ENCODE measurements around the gene TRIM60.

DNA sequence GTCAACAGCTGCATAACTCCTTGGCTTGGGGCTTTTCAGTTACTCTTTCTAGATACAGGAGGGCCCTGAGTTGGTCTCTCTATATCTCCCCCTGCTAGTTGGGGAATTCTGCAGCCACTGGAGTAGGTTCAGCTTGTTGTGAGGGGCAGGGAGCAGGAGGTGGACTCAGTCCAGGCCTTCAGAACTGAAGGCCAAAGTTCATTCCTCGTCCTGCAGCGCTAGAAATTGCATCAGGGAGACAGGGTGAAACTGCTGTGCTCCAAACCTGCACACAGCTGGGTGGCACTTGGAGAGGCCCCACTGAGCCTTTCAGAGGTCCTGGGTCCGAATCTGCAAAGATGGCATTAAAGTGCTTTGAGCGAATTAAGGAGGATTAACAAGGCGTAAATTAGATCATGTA, 24.9 kb upstream of the TRIM60 start:
- TF ChIP-seq, protein P1, sequence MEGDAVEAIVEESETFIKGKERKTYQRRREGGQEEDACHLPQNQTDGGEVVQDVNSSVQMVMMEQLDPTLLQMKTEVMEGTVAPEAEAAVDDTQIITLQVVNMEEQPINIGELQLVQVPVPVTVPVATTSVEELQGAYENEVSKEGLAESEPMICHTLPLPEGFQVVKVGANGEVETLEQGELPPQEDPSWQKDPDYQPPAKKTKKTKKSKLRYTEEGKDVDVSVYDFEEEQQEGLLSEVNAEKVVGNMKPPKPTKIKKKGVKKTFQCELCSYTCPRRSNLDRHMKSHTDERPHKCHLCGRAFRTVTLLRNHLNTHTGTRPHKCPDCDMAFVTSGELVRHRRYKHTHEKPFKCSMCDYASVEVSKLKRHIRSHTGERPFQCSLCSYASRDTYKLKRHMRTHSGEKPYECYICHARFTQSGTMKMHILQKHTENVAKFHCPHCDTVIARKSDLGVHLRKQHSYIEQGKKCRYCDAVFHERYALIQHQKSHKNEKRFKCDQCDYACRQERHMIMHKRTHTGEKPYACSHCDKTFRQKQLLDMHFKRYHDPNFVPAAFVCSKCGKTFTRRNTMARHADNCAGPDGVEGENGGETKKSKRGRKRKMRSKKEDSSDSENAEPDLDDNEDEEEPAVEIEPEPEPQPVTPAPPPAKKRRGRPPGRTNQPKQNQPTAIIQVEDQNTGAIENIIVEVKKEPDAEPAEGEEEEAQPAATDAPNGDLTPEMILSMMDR (IDR thresholded peaks at IDR 0.05), result no peak
- no peak for TF ChIP-seq POLR2A (IDR thresholded peaks at IDR 0.05)
